Neural cell (in vitro differentiated cells): ENCODE results near the gene ADAMTS20.

Experiments
- MXI1 ChIP-seq: fragments of 450-650 bp; conservative IDR thresholded peaks from 2 replicates; pipeline ENCODE4 v1.6.1; 2014; ENCODE audit warnings: antibody characterized with exemption, mild to moderate bottlenecking; ENCODE audit not compliant: poor library complexity, severe bottlenecking
- SMC3 ChIP-seq: fragments of 450-650 bp; conservative IDR thresholded peaks from 2 replicates; pipeline ENCODE4 v1.6.1; 2014; ENCODE audit warnings: antibody characterized with exemption, mild to moderate bottlenecking, moderate library complexity; ENCODE audit not compliant: poor library complexity

- TF ChIP-seq MXI1 (no peak), SMC3 (no peak)
Measured at GRCh38 chr12:43332977-43333640, 218.9 kb downstream of the ADAMTS20 start.
